Stimulated activated CD4-positive, alpha-beta T cell treated with anti-CD3 and anti-CD28 coated beads, TNF-alpha, amount 100 ng/mL, for 24 hours (primary cell): ENCODE data around the gene DPY19L2.
"Not testable (repeated sequence)": the region's sequence is repeated elsewhere in the genome, so short reads cannot be mapped to it uniquely, and the experiment has no call there.

ENCODE experiments used
- DNase-seq, 3 experiments: peaks; one replicate each; pipeline ENCODE4 v3.0.0-alpha.2; 2020; ENCODE audit warnings: low read depth in 3 of 3

The DPY19L2 gene

GRCh38 chr12:63537838-63538237, 130.5 kb downstream of the DPY19L2 start:
- not testable (repeated sequence) for DNase-seq

DNA sequence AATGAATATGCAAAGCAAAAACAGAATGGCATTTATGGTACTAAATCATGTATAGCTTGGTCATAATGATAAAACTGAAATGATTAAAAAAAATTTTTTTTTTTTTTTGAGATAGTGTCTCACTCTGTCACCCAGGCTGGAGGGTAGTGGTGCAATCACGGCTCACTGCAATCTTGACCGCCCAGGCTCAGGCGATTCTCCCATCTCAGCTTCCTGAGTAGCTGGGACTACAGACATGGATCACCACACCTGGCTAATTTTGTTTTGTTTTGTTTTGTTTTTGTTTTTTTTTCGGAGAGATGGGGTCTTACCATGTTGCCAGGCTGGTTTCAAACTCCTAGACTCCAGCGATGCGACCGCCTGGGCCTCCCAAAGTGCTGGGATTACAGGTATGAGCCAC, 138.7 kb downstream of the DPY19L2 start:
- not testable (repeated sequence) for DNase-seq

DNA sequence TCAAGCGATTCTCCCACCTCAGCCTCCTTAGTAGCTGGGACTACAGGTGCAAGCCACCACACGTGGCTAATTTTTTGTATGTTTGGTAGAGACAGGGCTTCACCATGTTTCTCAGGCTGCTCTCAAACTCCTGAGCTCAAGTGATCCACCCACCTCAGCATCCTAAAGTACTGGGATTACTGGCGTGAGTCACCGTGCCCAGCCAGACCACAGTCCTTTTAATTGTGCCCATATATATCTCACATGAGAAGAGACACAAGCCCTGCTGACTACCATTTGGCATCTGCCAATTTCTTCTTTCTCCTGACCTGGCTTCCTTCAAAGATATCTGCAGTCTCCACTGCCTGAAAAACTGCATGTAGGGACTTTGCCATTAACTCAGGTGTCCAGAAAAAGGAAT, 142.5 kb downstream of the DPY19L2 start:
- DNase-seq = no peak

- DNase-seq = no peak
Measured at GRCh38 chr12:63521706-63522105, 146.6 kb downstream of the DPY19L2 start.
